Neural crest cell (in vitro differentiated cells): ENCODE measurements around the gene PLD4. TPM values are rescaled to one million over a fixed set of nuclear protein-coding genes. Genes with fewer than 3 reads are reported as not detected.

ENCODE experiments used
- DNase-seq: peaks from one replicate; pipeline ENCODE4 v3.0.0; 2021; ENCODE audit warnings: low read depth, mixed read lengths, low spot score
- H3K27ac Mint-ChIP-seq: one replicate; pipeline ENCODE4 v1.8.0; 2021; ENCODE audit warnings: mild to moderate bottlenecking, mixed read lengths; ENCODE audit not compliant: unreplicated experiment
- H3K27me3 Mint-ChIP-seq: 2 replicates; pipeline ENCODE4 v1.8.0; 2021; ENCODE audit warnings: low read depth, mild to moderate bottlenecking, mixed read lengths
- H3K36me3 Mint-ChIP-seq: 2 replicates; pipeline ENCODE4 v1.8.0; 2021; ENCODE audit warnings: low read depth, mild to moderate bottlenecking, mixed read lengths
- H3K4me1 Mint-ChIP-seq: 2 replicates; pipeline ENCODE4 v1.8.0; 2021; ENCODE audit warnings: mixed read lengths
- H3K4me3 Mint-ChIP-seq: one replicate; pipeline ENCODE4 v1.8.0; 2021; ENCODE audit warnings: mild to moderate bottlenecking, mixed read lengths
- H3K9me3 Mint-ChIP-seq: 2 replicates; pipeline ENCODE4 v1.8.0; 2021; ENCODE audit warnings: mixed read lengths
- CTCF ChIP-seq: fragments of 200-600 bp; sonication (generic); conservative IDR thresholded peaks from 2 replicates; pipeline ENCODE4 v1.5.0; 2021; ENCODE audit warnings: antibody characterized with exemption, mild to moderate bottlenecking
- total RNA-seq: library from RNA; stranded (reverse); gene quantifications from 2 replicates; pipeline ENCODE4 v1.2.1, GENCODE V29; 2021

Gene PLD4
- total RNA-seq, 1 donor from 2014 or later, result 0.02 TPM

- Mint-ChIP-seq H3K4me1 (peaks cover 11% of the 10 kb centered on the region), H3K27me3 (peaks cover 35% of the 10 kb centered on the region), H3K9me3 (no peaks in the 10 kb centered on the region), H3K27ac (no peak overlapping the region), H3K36me3 (no peaks in the 10 kb centered on the region), H3K4me3 (no peak overlapping the region)
- DNase-seq, result no peak
- TF ChIP-seq CTCF, result no peak
Observed at GRCh38 chr14:104974665-104975390, 50.1 kb downstream of the PLD4 start.

GRCh38 chr14:104975481-104976197 is 51.0 kb downstream of the PLD4 start:
- peaks cover 11% of the 10 kb centered on the region for H3K4me1 Mint-ChIP-seq
- no peak for TF ChIP-seq CTCF
- H3K9me3 Mint-ChIP-seq, result no peaks in the 10 kb centered on the region
- no peak for DNase-seq
- peak overlapping the region; percentile 81 for H3K4me3 Mint-ChIP-seq
- no peaks in the 10 kb centered on the region for H3K36me3 Mint-ChIP-seq
- H3K27me3 Mint-ChIP-seq, result peaks cover 38% of the 10 kb centered on the region
- H3K27ac Mint-ChIP-seq, result no peak overlapping the region

GRCh38 chr14:104976198-104977007 is 51.7 kb downstream of the PLD4 start:
- Mint-ChIP-seq H3K4me1 (peaks cover 11% of the 10 kb centered on the region), H3K27ac (no peak overlapping the region), H3K27me3 (peaks cover 38% of the 10 kb centered on the region), H3K4me3 (peak overlapping the region; percentile 72), H3K36me3 (no peaks in the 10 kb centered on the region), H3K9me3 (no peaks in the 10 kb centered on the region)
- DNase-seq, result peak; percentile 85
- peak; percentile 94 for TF ChIP-seq CTCF

GRCh38 chr14:104977008-104977680 is 52.5 kb downstream of the PLD4 start:
- Mint-ChIP-seq H3K27me3 (peaks cover 38% of the 10 kb centered on the region), H3K4me1 (peaks cover 11% of the 10 kb centered on the region), H3K9me3 (no peaks in the 10 kb centered on the region), H3K4me3 (peak overlapping the region; percentile 83), H3K36me3 (no peaks in the 10 kb centered on the region), H3K27ac (no peak overlapping the region)
- no peak for DNase-seq
- no peak for TF ChIP-seq CTCF
